Amygdala (tissue), 56 donors: ENCODE data around the gene HMOX2.

ENCODE experiments used
- DNase-seq, 56 donors: peaks; one replicate each; lab custom pipeline; 2025; lab: John Stamatoyannopoulos, UW

Gene HMOX2

DNA sequence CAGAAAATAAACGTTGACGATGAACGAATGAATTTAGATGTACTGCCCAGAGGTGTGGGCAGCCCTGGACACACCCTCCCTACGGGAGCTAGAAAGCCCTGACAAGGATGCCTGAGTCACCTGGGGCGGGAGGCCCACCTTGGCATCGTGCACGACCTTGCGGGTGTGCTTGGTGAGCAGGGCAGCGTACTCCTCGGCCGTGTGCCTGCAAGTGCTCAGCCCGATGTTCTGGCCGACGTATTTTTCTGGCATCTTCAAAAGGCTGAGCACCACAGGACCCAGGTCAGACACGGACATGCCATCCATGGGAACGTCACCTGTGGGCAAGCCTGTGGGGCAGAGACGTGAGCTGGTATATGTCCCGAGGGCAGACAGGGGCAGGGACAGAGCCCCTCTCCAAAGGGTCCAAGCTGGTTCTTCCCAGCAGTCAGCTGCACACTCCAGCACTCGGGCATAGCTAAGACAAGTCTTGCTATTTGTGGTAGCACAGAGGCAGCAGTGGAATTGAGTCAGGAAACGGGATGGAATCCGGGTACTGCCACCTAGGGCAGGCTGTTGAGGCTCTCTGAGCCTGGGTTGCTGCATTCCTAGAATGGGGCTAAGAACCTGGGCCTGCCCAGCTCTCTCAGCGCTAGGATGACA lies 12.6 kb upstream of the HMOX2 start:
- DNase-seq: no peak

DNA sequence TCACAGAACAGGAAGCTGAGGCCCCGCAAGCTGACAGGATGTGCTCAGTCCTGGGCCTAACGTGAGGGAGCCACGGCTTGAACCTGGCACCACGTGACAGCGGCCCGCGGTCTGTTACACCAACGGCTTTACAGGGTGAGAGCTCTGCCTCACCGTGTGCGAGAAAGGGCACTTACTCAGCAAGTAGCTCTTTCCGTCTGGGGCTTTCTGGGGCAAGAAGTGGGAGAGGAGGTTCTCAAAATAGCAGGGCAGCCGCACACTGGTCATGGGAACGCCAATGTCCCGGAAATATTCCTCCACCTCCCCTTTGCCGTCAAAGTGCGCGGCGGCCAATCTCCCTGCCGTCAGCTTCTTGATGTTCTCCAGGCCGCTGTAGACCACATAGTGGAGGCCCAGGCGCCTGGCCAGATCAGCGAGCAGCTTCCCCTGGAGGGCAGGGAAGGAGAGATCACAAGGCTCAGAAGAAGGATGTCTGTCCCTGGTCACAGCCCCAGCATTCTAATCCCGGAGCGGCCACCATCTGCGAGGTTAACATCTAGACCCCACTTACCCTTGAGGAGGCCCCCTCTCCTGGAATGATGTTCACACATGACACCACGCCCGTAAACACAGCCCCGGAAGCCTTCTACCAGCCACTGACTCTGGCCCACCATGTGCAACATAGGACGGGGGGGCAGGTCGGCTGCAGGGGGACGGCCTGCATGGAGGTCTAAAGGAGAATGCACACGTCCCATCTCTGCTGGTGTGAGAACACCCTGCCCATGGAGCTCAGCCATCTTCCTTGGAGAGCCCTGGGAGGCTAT lies 10.0 kb upstream of the HMOX2 start:
- DNase-seq: no peak

DNA sequence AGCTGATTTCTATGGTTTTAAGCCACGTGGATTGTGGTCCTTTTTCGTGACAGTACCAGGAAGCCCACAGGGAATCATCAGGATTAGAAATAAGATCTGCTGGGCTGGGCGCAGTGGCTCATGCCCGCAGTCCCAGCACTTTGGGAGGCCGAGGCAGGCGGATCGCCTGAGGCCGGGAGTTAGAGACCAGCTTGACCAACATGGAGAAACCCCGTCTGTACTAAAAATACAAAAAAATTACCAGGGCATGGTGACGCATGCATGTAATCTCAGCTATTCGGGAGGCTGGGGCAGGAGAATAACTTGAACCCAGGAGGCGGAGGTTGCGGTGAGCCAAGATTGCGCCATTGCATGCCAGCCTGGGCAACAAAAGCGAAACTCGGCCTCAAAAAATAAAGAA lies 8.3 kb upstream of the HMOX2 start:
- DNase-seq: no peak

DNA sequence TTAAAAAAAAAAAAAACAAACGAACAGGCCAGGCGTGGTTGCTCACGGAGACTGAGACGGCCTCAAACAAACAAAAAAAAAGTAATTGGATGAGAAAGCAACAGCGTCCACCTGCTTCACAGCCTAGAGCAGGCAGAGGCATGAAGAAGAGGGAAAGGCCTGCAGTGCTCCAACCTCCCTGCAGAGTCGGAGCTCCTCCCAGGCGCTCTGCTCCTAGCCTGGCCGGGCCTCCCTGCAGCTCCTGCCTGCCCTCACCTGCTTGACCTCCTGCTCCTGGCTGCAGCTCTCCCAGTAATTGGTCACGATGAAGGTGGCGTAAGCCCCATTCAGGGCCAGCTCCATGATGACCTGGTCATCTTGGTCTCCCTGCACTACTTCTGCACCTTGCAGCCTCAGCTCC lies 7.2 kb upstream of the HMOX2 start:
- DNase-seq: no peak

DNA sequence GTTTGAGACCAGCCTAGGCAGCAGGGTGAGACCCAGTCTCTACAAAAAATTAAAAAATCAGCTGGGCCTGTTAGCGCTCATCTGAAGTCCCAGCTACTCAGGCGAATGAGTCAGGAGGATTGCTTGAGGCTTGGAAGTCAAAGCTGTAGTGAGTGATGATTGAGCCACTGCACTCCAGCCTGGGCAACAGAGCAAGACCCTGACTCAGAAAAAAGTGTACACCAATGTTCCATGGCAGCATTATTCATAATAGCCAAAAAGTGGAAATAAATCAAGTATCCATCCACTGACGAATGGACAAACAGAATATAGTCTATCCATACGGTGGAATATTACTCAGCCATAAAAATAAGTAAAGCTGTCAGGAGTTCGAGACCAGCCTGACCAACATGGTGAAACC lies 4.3 kb upstream of the HMOX2 start:
- DNase-seq: no peak

DNA sequence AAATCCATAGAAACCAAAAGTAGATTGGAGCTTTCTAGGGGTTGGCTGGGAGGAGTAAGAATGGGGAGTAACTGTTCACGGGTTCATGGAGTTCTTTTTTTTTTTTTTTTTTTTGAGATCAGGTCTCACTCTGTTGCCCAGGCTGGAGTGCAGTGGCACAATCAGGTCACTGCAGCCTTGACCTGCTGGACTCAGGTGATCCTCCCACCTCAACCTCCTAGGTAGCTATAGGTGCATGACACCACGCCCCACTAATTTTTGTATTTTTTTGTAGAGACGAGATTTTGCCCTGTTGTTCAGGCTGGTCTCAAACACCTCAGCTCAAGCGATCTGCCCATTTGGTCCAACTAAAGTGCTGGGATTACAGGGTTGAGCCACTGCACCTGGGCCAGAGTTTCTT lies 3.3 kb upstream of the HMOX2 start:
- no peak for DNase-seq

DNA sequence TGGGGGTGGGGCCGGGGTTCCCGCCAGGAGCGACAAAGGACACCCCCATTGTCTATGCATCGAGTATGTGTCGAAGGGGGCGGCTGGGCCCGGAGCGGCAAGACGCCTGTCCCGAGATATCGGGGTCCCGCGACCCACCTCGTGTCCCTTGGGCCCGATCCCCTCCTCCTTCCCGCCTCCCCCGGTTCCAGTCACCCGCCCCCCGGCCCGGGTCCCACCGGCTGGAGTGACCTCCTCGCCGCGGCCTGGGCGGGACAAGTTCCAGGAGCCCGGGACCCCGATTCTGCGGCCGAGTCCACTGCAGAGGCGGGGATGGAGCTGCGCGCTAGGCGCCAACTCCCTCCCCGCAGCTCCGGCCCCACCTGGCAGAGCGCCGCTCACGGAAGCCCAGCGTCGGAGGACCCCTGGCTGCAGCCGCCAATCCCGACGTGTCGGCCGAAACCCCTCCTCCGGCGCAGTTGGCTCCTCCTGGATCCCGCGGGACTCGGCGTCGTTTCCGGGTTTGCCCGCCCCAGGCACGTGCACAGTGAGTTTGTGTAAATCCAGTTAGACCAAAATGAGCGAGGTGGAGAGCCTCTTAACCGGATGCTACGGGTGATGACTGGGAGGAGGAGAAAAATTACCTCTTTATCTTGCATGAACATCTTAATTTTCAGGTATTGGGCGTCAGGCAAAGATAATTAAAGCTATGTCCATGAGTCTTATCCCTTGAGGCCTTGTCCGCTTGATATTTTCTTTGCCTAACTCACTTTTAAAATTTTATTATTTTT lies 1.8 kb upstream of the HMOX2 start, which contains the start of gene NMRAL1:
TSS of gene NMRAL1 (minus strand) at position 434 of the 770 bp plus-strand sequence. CDS start 493 bp downstream, outside the sequence.
- DNase-seq: peak in 53 of 56 donors; percentile 23 to 88 (median 69)

DNA sequence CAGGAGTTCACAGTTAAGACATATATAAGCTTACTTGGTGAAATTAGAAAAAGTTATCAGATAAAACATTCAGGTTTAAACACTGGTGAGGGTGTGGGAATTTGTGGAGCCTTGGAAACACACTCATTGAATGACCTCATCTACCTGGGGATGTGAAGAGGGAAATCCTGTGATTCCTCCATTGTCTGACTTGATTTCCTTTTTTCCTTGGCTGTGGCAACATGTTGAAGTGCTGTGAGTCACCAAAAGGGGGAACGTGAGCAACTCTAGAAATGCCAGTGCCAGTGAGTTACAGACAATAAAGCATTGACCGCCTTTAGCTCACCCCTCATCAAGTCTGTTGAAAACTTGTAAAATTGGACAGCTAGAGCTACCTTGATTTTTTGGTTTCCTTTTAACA lies 1.8 kb downstream of the HMOX2 start:
- peak in 1 of 56 donors; percentile 6 for DNase-seq

DNA sequence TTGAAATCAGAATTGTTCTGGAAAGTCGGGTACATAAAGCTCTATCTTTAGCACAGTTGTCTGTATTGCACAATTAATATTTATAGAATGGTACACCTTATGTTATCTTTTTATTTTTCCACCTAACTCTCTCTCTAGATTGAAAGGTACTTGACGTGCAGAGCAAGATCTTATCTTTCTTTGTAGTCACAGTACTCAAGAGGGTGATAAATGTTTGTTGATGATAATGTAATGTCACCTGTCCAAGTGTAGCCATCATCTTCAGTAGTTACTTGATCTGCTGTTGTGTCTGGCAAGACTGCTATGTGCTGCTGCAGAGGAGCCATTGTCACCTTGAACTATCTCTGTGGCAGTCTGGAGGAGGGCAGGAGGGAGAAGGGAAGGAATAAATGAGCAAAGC lies 5.3 kb downstream of the HMOX2 start:
- no peak for DNase-seq

DNA sequence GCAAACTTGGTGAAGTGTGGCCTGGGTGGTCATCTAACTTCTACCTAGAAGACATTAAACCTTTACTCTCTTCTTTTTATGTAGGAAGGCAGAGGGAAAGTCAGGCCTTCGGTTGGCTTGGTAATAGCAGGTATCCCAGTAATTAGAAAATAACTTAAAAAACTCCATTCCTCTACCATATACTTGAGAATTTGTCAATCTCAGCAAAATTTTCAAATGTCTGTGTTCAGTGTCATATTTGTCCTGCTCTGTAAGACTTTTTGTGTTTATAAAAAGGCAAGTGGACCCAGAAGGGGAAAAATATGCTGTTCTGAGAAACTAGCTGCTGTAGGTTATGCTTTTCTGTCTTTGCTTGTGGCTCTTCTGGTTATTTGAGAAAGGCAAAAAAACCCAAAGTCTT lies 5.8 kb downstream of the HMOX2 start:
- no peak for DNase-seq

DNA sequence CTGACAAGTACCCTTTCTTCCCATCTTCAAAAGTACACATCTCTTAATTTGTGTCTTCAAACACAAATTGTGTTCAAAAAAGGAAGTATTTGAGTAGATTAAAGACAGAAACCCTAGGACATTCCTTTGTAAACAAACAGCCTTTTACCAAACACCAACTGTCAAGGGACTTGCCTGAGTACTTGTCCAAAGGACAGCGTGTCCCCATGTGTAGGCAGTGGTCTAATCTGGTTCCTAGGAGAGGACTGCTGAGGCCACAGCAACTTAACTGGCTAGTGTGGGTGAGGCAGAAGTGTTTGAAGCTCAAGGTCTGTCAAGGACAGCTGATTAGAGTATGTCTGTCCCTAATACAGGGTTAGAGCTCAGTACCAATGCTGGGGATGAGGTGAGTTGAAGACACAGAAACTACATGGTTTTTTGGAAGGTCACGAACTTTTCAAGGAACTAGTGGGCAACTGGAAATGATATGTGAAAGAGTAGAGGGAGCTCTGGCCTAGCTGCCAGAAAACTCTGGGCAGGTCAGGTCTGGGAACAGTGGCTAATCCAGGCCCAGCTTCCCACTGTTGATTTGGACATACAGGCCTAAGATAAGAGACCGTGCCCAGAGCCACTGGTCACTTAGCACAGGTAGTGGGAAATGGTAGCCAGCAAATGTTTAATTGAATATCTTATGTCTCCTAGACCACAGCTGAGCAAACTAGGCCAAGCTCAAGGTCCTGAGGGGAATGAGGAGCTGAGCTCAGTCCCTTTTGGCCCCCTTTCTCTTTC lies 10.1 kb downstream of the HMOX2 start:
- no peak for DNase-seq

DNA sequence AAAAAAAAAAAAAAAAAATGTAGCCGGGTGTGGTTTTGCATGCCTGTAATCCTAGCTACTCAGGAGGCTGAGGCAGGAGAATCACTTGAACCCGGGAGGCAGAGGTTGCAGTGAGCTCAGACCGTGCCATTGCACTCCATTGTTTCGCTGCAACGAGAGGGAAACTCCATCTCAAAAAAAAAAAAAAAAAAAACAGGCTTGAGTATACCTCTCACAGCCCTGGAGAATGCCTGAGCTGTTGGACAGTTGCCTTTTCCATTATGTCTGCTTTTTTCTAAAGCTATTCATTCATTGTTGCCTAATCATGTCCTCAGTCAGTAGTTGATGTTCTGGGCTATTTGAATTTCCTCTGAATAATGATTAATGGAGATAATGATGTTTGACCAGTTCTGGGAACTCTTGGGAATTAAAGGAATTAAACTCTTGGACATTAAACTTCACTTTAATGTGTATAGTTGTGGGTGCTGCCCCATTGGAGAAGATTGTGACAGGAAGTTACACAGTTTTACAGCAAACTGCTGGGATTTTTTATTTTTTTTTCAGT lies 11.8 kb downstream of the HMOX2 start:
- no peak for DNase-seq

DNA sequence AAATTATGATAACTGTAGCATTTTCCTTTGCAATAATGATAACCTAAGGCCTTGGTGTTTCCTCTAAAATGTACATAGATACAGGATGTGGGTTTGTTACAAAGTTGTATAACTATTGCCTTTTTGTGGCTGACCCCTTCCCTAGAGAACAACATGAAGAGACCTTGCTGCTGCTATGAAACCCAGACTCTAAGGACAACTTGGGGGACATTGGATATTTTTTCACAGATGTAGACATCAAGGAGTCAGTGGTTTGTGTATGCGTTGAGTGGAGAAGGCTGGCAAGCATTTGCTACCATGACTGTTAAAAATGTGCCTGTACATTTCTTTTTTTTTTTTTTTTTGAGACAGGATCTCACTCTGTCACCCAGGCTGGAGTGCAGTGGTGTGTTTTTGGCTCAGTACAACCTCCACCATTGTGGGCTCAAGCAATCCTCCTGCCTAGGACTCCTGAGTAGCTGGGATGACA lies 12.3 kb downstream of the HMOX2 start:
- no peak for DNase-seq

DNA sequence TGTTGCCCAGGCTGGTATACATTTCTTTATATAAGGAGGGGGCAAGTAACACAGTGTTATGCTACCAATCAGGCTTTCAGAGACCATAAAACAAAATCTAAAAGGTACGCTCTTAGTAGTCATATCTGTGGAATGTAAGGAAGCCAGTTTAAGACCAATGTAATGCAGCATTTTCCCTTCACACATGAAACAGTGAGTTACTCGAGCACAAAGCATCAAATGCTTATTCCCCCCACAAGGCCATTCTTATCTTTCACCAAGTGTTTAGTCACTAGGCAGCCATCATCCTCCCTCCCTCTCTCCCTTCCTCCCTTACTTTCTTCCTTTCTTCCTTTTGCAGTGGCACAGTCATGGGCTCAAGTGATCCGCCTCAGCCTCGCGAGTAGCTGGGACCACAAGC lies 12.8 kb downstream of the HMOX2 start:
- no peak for DNase-seq

DNA sequence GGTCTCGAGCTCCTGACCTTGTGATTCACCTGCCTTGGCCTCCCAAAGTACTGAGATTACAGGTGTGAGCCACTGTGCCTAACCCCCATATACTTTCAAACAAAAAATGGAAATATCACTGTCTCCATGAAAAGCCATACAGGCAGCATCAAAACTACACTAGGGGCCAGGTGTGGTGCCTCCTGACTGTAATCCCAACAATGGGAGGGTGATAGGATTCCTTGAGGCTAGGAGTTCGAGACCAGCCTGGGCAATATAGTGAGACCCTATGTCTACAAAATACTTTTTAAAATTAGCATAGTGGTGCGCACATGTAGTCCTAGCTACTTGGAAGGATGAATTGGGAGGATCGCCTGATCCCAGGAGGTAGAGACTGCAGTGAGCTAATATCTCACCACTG lies 15.7 kb downstream of the HMOX2 start:
- no peak for DNase-seq

DNA sequence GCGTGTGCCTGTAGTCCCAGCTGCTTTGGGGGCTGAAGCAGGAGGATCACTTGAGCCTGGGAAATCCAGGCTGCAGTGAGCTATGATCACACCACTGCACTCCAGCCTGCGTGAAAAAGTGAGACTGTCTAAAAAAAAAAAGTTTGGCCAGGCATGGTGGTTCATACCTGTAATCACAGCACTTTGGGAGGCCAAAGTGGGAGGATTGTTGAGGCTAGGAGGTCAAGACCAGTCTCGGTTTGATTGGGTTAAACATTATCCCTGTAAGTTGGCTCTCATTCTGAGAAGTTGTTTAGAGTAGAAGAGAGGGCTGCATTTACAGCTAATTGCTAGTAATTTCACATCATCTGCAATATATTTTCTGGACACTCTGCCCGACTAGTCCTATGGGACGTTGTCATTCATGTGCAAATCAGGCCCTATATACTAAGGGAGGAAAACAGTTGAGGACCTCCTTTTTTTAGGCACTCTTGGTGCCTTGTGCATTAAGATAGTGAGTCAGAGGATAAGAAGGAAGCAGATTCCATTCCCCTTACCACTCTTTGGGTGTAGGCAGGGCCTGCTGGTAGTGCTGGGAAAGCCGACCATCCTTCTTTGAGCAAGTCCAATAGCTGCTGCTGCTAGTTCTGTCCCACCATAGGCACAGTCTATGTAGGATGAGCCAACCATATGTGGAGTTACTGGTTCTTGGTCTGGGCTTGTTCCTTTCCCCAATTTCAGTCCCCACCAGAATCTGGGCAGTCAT lies 18.7 kb downstream of the HMOX2 start:
- DNase-seq: no peak

DNA sequence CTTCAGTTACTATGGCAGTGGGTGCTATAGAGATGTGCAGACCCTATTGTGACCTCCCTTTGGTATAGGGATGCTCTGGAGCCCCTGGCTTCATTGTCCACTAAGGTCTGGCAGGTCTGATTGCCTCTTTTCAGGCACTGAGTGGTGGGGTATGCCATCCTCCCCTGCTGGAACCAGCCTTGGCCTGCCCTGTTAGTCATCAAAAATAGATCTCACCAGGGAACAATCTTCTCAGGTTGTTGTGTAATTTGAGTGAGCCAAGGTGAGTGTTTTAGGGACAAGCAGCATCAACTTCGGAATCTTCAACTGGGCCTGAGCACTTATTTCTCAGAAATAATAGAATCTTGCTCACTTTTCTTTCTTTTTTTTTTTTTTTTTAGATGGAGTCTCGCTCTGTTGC lies 19.6 kb downstream of the HMOX2 start:
- DNase-seq: no peak

DNA sequence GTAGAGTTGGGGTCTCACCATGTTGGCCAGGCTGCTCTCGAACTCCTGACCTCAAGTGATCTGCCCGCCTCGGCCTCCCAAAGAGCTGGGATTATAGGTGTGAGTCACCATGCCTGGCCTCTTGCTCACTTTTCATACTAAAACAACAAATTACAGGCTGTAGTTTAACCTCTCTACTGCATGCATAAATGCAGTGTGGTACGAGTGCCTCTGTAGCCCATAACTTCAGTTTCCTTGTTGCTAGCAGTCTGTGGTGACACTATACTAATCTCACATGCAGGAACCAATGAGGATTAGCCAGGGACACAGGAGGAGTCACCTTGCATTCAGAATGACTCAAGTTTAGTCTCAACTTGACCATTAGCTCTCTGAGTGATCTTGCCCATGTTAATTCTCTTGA lies 20.1 kb downstream of the HMOX2 start:
- no peak for DNase-seq

DNA sequence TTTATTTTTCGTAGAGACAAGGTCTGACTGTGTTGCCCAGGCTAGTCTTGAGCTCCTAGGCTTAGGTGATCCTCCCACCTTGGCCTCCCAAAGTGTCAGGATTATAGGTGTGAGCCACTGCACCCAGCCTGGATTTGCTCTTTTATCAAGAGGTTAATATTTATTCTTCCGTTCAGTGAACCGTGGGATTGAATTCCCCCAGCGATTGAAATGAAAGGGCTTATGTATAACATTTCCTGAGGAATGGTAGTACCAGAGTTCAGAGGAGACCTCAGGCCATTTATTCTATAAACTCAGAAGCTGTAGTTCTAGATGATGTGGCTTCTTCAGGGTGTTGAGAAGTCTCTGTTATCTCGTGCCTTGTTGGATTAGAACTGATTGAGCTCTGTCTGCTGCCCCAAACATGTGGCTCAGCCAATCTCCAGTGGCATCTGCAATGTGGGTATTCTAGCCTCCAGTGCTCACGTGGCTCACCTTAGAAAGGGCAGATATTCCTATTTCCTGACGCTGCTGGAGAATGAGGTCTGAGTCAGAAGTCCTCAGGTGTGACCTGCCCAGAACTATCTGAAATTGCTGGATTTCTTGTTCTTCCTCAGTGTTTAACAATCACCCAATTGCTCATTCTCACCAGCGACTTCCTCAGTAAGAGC lies 22.5 kb downstream of the HMOX2 start:
- no peak for DNase-seq
